Measurements from ENCODE around the gene HBA2. TPM values are rescaled to one million over a fixed set of nuclear protein-coding genes. Genes with fewer than 3 reads are reported as not detected.
"Not testable (repeated sequence)": the region's sequence is repeated elsewhere in the genome, so short reads cannot be mapped to it uniquely, and the experiment has no call there.

HBA2 gene
- total RNA-seq, 5 donors from 2014 or later (not counting 1 experiment from before 2014, with no cell fraction given): 13.2 TPM; not detected in 4

- H3K27me3 ChIP-seq (replicated peaks in 1 of 2; ENCODE audit: control insufficient read depth in 2 of 2, extremely low read depth in 1 of 2, insufficient read depth in 2 of 2, low read length in 1 of 2): no peaks in the 10 kb centered on the region
- H3K36me3 ChIP-seq (ENCODE audit: control insufficient read depth in 2 of 2, extremely low read depth in 1 of 2, insufficient read depth in 1 of 2, low read length in 1 of 2): peaks cover 19 to 71% of the 10 kb centered on the region in 2 donors
- ChIA-PET CTCF (no interaction called here), POLR2A (no interaction called here)
- no peaks in the 10 kb centered on the region for H3K9me3 Mint-ChIP-seq
- H3K27ac Mint-ChIP-seq: no peak overlapping the region
- no peaks in the 10 kb centered on the region for H3K4me1 Mint-ChIP-seq
- no peak for ATAC-seq (replicated peaks in 1 of 4)
- H3K27me3 Mint-ChIP-seq: no peaks in the 10 kb centered on the region
- no peaks in the 10 kb centered on the region for H3K4me1 ChIP-seq (ENCODE audit: control insufficient read depth in 1 of 2, extremely low read depth in 1 of 2, insufficient read depth in 2 of 2, low read length in 2 of 2)
- no peak overlapping the region for H3K4me3 Mint-ChIP-seq
- DNase-seq: no peak
- H3K27ac ChIP-seq (ENCODE audit: low read length): no peak overlapping the region
- 93% methylated on average over 3 of the region's 5 CpGs for WGBS (ENCODE audit: insufficient coverage)
- H3K9me3 ChIP-seq: no peaks in the 10 kb centered on the region
- H3K36me3 Mint-ChIP-seq: peaks cover 34% of the 10 kb centered on the region
- no peak overlapping the region for H3K4me3 ChIP-seq (ENCODE audit: control insufficient read depth in 1 of 2, extremely low read depth in 1 of 2, low read length in 1 of 2)
Measured at GRCh38 chr16:200388-200787, 27.7 kb downstream of the HBA2 start.

- ATAC-seq (replicated peaks in 1 of 4) (no peak), DNase-seq (no peak)
- H3K27ac Mint-ChIP-seq: no peak overlapping the region
- no peak overlapping the region for H3K4me3 ChIP-seq (ENCODE audit: control insufficient read depth in 1 of 2, extremely low read depth in 1 of 2, low read length in 1 of 2)
- H3K36me3 Mint-ChIP-seq: peaks cover 43% of the 10 kb centered on the region
- H3K4me1 ChIP-seq (ENCODE audit: control insufficient read depth in 1 of 2, extremely low read depth in 1 of 2, insufficient read depth in 2 of 2, low read length in 2 of 2): no peaks in the 10 kb centered on the region
- H3K4me1 Mint-ChIP-seq: peaks cover 0 to 3% (median 0%) of the 10 kb centered on the region in 3 donors
- peaks cover 3 to 73% of the 10 kb centered on the region in 2 donors for H3K36me3 ChIP-seq (ENCODE audit: control insufficient read depth in 2 of 2, extremely low read depth in 1 of 2, insufficient read depth in 1 of 2, low read length in 1 of 2)
- no peaks in the 10 kb centered on the region for H3K27me3 Mint-ChIP-seq
- CTCF ChIA-PET: no interaction called here
- no peak overlapping the region for H3K27ac ChIP-seq (ENCODE audit: low read length)
- H3K9me3 Mint-ChIP-seq: no peaks in the 10 kb centered on the region
- no peak overlapping the region for H3K4me3 Mint-ChIP-seq
- 100% methylated on average over 3 of the region's 4 CpGs for WGBS (ENCODE audit: insufficient coverage)
- H3K9me3 ChIP-seq: no peaks in the 10 kb centered on the region
- POLR2A ChIA-PET: no interaction called here
- no peaks in the 10 kb centered on the region for H3K27me3 ChIP-seq (replicated peaks in 1 of 2; ENCODE audit: control insufficient read depth in 2 of 2, extremely low read depth in 1 of 2, insufficient read depth in 2 of 2, low read length in 1 of 2)
Measured at GRCh38 chr16:203246-203645, 30.6 kb downstream of the HBA2 start.

GRCh38 chr16:204046-204445 is 31.4 kb downstream of the HBA2 start:
- H3K27ac ChIP-seq (ENCODE audit: low read length); H3K9me3 Mint-ChIP-seq; H3K4me3 ChIP-seq (ENCODE audit: control insufficient read depth in 1 of 2, extremely low read depth in 1 of 2, low read length in 1 of 2); CTCF ChIA-PET; H3K27ac Mint-ChIP-seq; H3K4me1 ChIP-seq (ENCODE audit: control insufficient read depth in 1 of 2, extremely low read depth in 1 of 2, insufficient read depth in 2 of 2, low read length in 2 of 2); H3K4me1 Mint-ChIP-seq; DNase-seq; H3K4me3 Mint-ChIP-seq; H3K27me3 ChIP-seq (replicated peaks in 1 of 2; ENCODE audit: control insufficient read depth in 2 of 2, extremely low read depth in 1 of 2, insufficient read depth in 2 of 2, low read length in 1 of 2); H3K9me3 ChIP-seq; H3K27me3 Mint-ChIP-seq; ATAC-seq (replicated peaks in 1 of 4): not testable (repeated sequence)
- peaks cover 42% of the 10 kb centered on the region for H3K36me3 Mint-ChIP-seq
- peaks cover 2 to 73% of the 10 kb centered on the region in 2 donors for H3K36me3 ChIP-seq (ENCODE audit: control insufficient read depth in 2 of 2, extremely low read depth in 1 of 2, insufficient read depth in 1 of 2, low read length in 1 of 2)
- WGBS (ENCODE audit: insufficient coverage): 100% methylated on average over 4 of the region's 9 CpGs
- POLR2A ChIA-PET: interaction anchor here in 1 of 2 donors (0.6 kb wide), 1 partner anchor 113 kb away, joined by 5 read pairs; no protein-coding TSS in a partner anchor

- H3K27me3 Mint-ChIP-seq, POLR2A ChIA-PET, H3K4me3 Mint-ChIP-seq: not testable (repeated sequence)
Measured at GRCh38 chr16:209359-209758, 36.7 kb downstream of the HBA2 start.

GRCh38 chr16:211631-212180 is 39.0 kb downstream of the HBA2 start:
- Mint-ChIP-seq H3K36me3 (peaks cover 26% of the 10 kb centered on the region), H3K4me1 (peaks cover 11 to 13% (median 12%) of the 10 kb centered on the region in 3 donors)
- H3K4me3 Mint-ChIP-seq; POLR2A ChIA-PET; DNase-seq; H3K4me3 ChIP-seq (ENCODE audit: control insufficient read depth in 1 of 2, extremely low read depth in 1 of 2, low read length in 1 of 2); H3K9me3 Mint-ChIP-seq; H3K27ac ChIP-seq (ENCODE audit: low read length); H3K27me3 Mint-ChIP-seq; CTCF ChIA-PET; H3K27ac Mint-ChIP-seq; H3K9me3 ChIP-seq; H3K27me3 ChIP-seq (replicated peaks in 1 of 2; ENCODE audit: control insufficient read depth in 2 of 2, extremely low read depth in 1 of 2, insufficient read depth in 2 of 2, low read length in 1 of 2); ATAC-seq (replicated peaks in 1 of 4); H3K4me1 ChIP-seq (ENCODE audit: control insufficient read depth in 1 of 2, extremely low read depth in 1 of 2, insufficient read depth in 2 of 2, low read length in 2 of 2): not testable (repeated sequence)
- peaks cover 8 to 72% of the 10 kb centered on the region in 2 donors for H3K36me3 ChIP-seq (ENCODE audit: control insufficient read depth in 2 of 2, extremely low read depth in 1 of 2, insufficient read depth in 1 of 2, low read length in 1 of 2)
- 94% methylated on average over 6 of the region's 14 CpGs for WGBS (ENCODE audit: insufficient coverage)

More at GRCh38 chr16:209359-209758, 36.7 kb downstream of the HBA2 start:
- H3K36me3 ChIP-seq (ENCODE audit: control insufficient read depth in 2 of 2, extremely low read depth in 1 of 2, insufficient read depth in 1 of 2, low read length in 1 of 2): peaks cover 8 to 77% of the 10 kb centered on the region in 2 donors
- WGBS (ENCODE audit: insufficient coverage): 100% methylated on average over 2 of the region's 4 CpGs
- ATAC-seq (replicated peaks in 1 of 4); H3K27me3 ChIP-seq (replicated peaks in 1 of 2; ENCODE audit: control insufficient read depth in 2 of 2, extremely low read depth in 1 of 2, insufficient read depth in 2 of 2, low read length in 1 of 2); H3K27ac ChIP-seq (ENCODE audit: low read length); H3K9me3 ChIP-seq; H3K9me3 Mint-ChIP-seq; DNase-seq; H3K4me3 ChIP-seq (ENCODE audit: control insufficient read depth in 1 of 2, extremely low read depth in 1 of 2, low read length in 1 of 2); H3K4me1 ChIP-seq (ENCODE audit: control insufficient read depth in 1 of 2, extremely low read depth in 1 of 2, insufficient read depth in 2 of 2, low read length in 2 of 2); H3K27ac Mint-ChIP-seq; CTCF ChIA-PET: not testable (repeated sequence)
- H3K4me1 Mint-ChIP-seq: peaks cover 11 to 13% (median 11%) of the 10 kb centered on the region in 3 donors
- H3K36me3 Mint-ChIP-seq: peaks cover 36% of the 10 kb centered on the region

GRCh38 chr16:212999-213398 is 40.3 kb downstream of the HBA2 start:
- Histone ChIP-seq H3K27me3 (replicated peaks in 1 of 2; ENCODE audit: control insufficient read depth in 2 of 2, extremely low read depth in 1 of 2, insufficient read depth in 2 of 2, low read length in 1 of 2) (no peaks in the 10 kb centered on the region), H3K4me3 (ENCODE audit: control insufficient read depth in 1 of 2, extremely low read depth in 1 of 2, low read length in 1 of 2) (no peak overlapping the region), H3K36me3 (ENCODE audit: control insufficient read depth in 2 of 2, extremely low read depth in 1 of 2, insufficient read depth in 1 of 2, low read length in 1 of 2) (peaks cover 8 to 72% of the 10 kb centered on the region in 2 donors), H3K4me1 (ENCODE audit: control insufficient read depth in 1 of 2, extremely low read depth in 1 of 2, insufficient read depth in 2 of 2, low read length in 2 of 2) (no peaks in the 10 kb centered on the region), H3K27ac (ENCODE audit: low read length) (no peak overlapping the region), H3K9me3 (no peaks in the 10 kb centered on the region)
- no peaks in the 10 kb centered on the region for H3K9me3 Mint-ChIP-seq
- POLR2A ChIA-PET: interaction anchor here in 1 of 2 donors (1.2 kb wide), 1 partner anchor 15 kb away, joined by 4 read pairs; no protein-coding TSS in a partner anchor
- H3K4me3 Mint-ChIP-seq: no peak overlapping the region
- H3K27me3 Mint-ChIP-seq: no peaks in the 10 kb centered on the region
- ATAC-seq (replicated peaks in 1 of 4) (no peak), DNase-seq (no peak)
- H3K36me3 Mint-ChIP-seq: peaks cover 24% of the 10 kb centered on the region
- CTCF ChIA-PET: no interaction called here
- peaks cover 10 to 13% (median 12%) of the 10 kb centered on the region in 3 donors for H3K4me1 Mint-ChIP-seq
- no CpG with 5 or more reads among the region's 3 CpGs for WGBS (ENCODE audit: insufficient coverage)
- no peak overlapping the region for H3K27ac Mint-ChIP-seq

Measured in T-cell (primary cell).